Kidney (tissue), 14 donors: ENCODE measurements around the gene DHX40. TPM values are rescaled to one million over a fixed set of nuclear protein-coding genes. Genes with fewer than 3 reads are reported as not detected.
A peak's percentile ranks its signal among the peaks of the same experiment; 100 is the strongest.
"Not testable (repeated sequence)": the region's sequence is repeated elsewhere in the genome, so short reads cannot be mapped to it uniquely, and the experiment has no call there.

Source experiments
- DNase-seq, 5 donors: peaks; one replicate each; pipeline ENCODE4 v3.0.0-alpha.2; 2013 to 2020
- FAIRE-seq: peaks from 2 replicates; lab custom pipeline; 2012; peaks lifted over from hg19 to GRCh38; lab: Jason Lieb, UNC
- H3K27ac ChIP-seq, 2 donors: one replicate each; pipeline ENCODE4 v1.7.0; 2013; ENCODE audit warnings: low read depth in 2 of 2, low read length in 2 of 2, inconsistent platforms in 1 of 2
- H3K27me3 ChIP-seq: one replicate; pipeline ENCODE4 v1.7.1; 2013; ENCODE audit warnings: low read length, inconsistent platforms; ENCODE audit not compliant: control insufficient read depth, insufficient read depth
- H3K36me3 ChIP-seq, 3 donors: one replicate each; pipeline versions ENCODE4 v1.7.0 to v1.7.1; 2013; ENCODE audit warnings: low read length in 3 of 3, control low read depth in 1 of 3, inconsistent platforms in 1 of 3; ENCODE audit not compliant: insufficient read depth in 3 of 3, control insufficient read depth in 2 of 3
- H3K4me1 ChIP-seq, 3 donors: one replicate each; pipeline versions ENCODE4 v1.7.0 to v1.7.1; 2013; ENCODE audit warnings: low read length in 3 of 3, inconsistent platforms in 1 of 3, low read depth in 1 of 3; ENCODE audit not compliant: control insufficient read depth in 2 of 3, insufficient read depth in 2 of 3
- H3K4me3 ChIP-seq, 3 donors: one replicate each; pipeline versions ENCODE4 v1.7.0 to v1.8.1; 2013; ENCODE audit warnings: low read length in 3 of 3, control low read depth in 1 of 3, inconsistent platforms in 1 of 3
- H3K9ac ChIP-seq, 3 donors: one replicate each; pipeline versions ENCODE4 v1.7.0 to v1.7.1; 2013; ENCODE audit warnings: low read length in 3 of 3, control low read depth in 1 of 3, inconsistent platforms in 1 of 3
- H3K9me3 ChIP-seq, 3 donors: one replicate each; pipeline versions ENCODE4 v1.7.0 to v1.7.1; 2013; ENCODE audit warnings: low read length in 3 of 3, control low read depth in 1 of 3, inconsistent platforms in 1 of 3; ENCODE audit not compliant: control insufficient read depth in 2 of 3, insufficient read depth in 1 of 3
- intact Hi-C: fragments of 100-400 bp; cut with DNase I; formaldehyde crosslinking; loops from one replicate; pipeline ENCODE4 v1.11.1; 2022
- polyA plus RNA-seq: library from polyadenylated mRNA; stranded (reverse); fragments of 350-450 nt; fragmentation: Illumina TruSeq; extraction: RNeasy Lipid Tissue Mini Kit (QIAGEN cat#74804); gene quantifications from one replicate; pipeline ENCODE4 v1.2.3, GENCODE V29; 2014; ENCODE audit warnings: low read depth, low replicate concordance; ENCODE audit not compliant: insufficient read depth
- total RNA-seq: library from RNA; stranded (reverse); fragmentation: NEBNext Ultra II Directional; extraction: Animal tissue kit (Norgen Biotek cat#: 25700); gene quantifications from one replicate; pipeline ENCODE4 v1.2.1, GENCODE V29; 2021
- TF ChIP-seq, protein P1 (sequence below): IDR thresholded peaks from 3 replicates; pipeline ENCODE4 v1.5.1; 2012; ENCODE audit warnings: mild to moderate bottlenecking, moderate library complexity, borderline replicate concordance; ENCODE audit not compliant: insufficient read depth; ENCODE audit errors: extremely low read depth
- donor health status: control.
- donor health status: control.
- donor health status: control.
- donor health status: control.
- donor health status: control.
- donor health status: DM: yes; HTN: yes; CAD: no.
- donor health status: Normal renal cell carcinoma (clear cell type).

DHX40 gene
- total and polyA plus RNA-seq, 2 donors from 2014 or later = 23.8 to 41.4 TPM

DNA sequence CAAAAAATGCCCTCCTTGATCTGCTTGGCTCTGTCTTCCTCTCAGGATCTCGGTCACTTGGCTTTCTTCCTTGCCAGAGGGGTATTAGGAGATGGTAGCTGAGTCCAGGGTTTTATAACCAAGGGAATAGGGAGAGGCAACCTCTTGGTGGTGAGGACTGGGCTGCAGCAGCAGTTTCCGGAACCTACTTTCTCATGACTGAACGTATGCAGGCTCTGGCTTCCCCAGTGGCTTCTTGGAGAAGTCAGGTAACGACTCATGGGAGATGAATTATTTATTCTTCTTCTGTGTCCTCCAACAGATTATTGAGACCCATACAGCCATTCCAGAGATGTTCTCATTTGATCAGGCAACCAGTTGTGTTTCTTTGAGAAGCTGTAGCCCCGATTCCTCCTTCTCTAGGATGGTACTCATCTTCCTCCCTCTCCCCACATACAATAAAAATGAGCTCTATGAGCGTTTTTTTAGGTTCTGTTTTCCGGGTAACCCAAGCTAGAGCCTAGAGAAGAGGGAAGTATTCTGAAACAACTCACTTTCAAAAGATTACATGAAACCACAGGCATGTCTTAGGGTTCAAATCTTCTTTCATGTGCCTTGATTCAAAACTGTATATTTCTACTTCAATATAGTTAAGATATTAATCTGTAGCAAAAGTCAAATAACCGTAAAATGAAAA lies 22.3 kb upstream of the DHX40 start:
- Histone ChIP-seq H3K4me3 (no peak overlapping the region), H3K27me3 (no peaks in the 10 kb centered on the region), H3K36me3 (no peaks in the 10 kb centered on the region), H3K9ac (no peak overlapping the region), H3K9me3 (no peaks in the 10 kb centered on the region), H3K4me1 (no peaks in the 10 kb centered on the region), H3K27ac (no peak overlapping the region)
- TF ChIP-seq, protein P1, sequence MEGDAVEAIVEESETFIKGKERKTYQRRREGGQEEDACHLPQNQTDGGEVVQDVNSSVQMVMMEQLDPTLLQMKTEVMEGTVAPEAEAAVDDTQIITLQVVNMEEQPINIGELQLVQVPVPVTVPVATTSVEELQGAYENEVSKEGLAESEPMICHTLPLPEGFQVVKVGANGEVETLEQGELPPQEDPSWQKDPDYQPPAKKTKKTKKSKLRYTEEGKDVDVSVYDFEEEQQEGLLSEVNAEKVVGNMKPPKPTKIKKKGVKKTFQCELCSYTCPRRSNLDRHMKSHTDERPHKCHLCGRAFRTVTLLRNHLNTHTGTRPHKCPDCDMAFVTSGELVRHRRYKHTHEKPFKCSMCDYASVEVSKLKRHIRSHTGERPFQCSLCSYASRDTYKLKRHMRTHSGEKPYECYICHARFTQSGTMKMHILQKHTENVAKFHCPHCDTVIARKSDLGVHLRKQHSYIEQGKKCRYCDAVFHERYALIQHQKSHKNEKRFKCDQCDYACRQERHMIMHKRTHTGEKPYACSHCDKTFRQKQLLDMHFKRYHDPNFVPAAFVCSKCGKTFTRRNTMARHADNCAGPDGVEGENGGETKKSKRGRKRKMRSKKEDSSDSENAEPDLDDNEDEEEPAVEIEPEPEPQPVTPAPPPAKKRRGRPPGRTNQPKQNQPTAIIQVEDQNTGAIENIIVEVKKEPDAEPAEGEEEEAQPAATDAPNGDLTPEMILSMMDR = no peak
- no peak for FAIRE-seq
- DNase-seq = no peak
- intact Hi-C loops = no loop called here

DNA sequence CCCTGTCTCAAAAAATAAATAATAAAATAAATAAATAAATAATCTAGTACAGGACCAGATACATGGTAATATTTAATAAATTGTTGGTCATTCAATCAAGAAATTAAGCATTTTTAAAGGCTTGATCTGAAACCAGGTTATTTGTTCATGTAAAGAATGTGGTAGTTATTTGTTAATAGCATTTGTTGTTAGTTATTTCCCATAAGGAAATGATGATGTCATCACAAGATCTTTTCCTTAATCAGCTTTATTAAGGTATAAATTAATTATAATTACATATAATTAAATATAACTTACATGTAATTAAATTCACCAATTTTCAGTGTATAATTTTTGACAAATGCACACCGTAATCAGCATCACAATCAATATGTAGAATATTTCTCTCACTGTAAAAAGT lies 19.5 kb upstream of the DHX40 start:
- Histone ChIP-seq H3K9ac (no peak overlapping the region), H3K27ac (no peak overlapping the region), H3K9me3 (no peaks in the 10 kb centered on the region), H3K4me1 (no peaks in the 10 kb centered on the region), H3K4me3 (no peak overlapping the region), H3K36me3 (no peaks in the 10 kb centered on the region), H3K27me3 (no peaks in the 10 kb centered on the region)
- DNase-seq (no peak), FAIRE-seq (no peak)
- TF ChIP-seq, protein P1 = no peak
- intact Hi-C loops = no loop called here

DNA sequence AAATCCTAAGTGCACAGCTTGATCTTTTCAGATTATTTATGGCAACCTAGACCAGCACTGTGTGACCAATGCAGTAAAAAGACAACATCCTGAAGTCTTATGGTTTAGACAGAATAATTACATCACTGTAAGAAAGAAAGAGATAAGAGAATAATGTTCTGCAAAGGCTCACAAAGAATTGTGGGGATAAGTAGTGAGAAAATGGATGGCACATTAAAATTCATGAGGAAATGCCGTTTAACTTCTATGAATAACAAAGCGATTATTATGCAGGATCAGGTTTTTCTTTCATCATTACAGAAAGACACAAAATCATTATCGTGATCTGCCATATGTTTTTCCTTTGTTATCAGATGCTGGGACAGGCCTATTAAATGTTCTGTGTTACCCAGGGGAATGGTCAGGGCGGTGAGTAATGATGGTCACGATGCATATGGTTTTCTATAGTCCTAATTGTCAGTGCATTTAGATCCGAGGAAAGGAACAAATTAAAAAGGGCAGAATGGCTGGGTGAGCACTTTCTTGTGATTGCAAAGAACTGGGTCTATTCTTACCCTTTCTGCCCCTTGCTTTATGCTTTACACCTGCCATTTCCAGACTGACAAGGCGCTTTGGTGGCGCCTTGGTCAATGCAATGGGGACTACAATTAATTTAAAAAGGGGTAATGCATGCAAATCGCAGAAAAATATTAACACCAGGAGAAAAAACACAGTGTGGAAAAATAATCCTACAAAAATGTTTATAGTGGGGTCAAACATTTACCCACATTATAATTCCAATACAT lies 18.1 kb upstream of the DHX40 start:
- FAIRE-seq (no peak), DNase-seq (peak in 2 of 5 donors; percentile 20 to 69)
- H3K36me3 ChIP-seq = no peaks in the 10 kb centered on the region
- H3K4me3 ChIP-seq = no peak overlapping the region
- intact Hi-C loops = no loop called here
- no peaks in the 10 kb centered on the region for H3K4me1 ChIP-seq
- H3K9ac ChIP-seq = no peak overlapping the region
- no peaks in the 10 kb centered on the region for H3K27me3 ChIP-seq
- no peaks in the 10 kb centered on the region for H3K9me3 ChIP-seq
- TF ChIP-seq, protein P1 = no peak
- H3K27ac ChIP-seq = no peak overlapping the region

DNA sequence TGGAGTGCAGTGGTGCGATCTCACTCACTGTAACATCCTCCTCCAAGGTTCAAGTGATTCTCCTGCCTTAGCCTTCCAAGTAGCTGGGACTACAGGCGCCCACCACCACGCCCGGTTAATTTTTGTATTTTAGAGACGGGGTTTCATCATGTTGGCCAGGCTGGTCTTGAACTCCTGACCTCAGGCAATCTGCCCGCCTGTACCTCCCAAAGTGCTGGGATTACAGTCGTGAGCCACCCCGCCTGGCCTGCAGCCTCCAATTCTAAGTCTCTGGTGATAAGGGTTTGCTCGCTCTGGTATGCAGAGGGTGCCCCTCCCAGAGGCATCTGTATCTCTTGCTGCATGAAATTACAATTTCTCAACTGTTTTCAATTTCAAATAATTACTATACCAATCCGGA lies 16.4 kb upstream of the DHX40 start:
- DNase-seq, H3K36me3 ChIP-seq, H3K9ac ChIP-seq, H3K27me3 ChIP-seq, intact Hi-C loops, H3K9me3 ChIP-seq, H3K27ac ChIP-seq, H3K4me3 ChIP-seq, H3K4me1 ChIP-seq, FAIRE-seq: not testable (repeated sequence)
